CD14-positive monocyte (primary cell): ENCODE data around the gene PLCXD3. TPM values are rescaled to one million over a fixed set of nuclear protein-coding genes. Genes with fewer than 3 reads are reported as not detected.

Experiments
- DNase-seq, 3 donors: peaks; one replicate each; pipeline ENCODE4 v3.0.0-alpha.2; 2011 to 2022
- H2AFZ ChIP-seq: 2 replicates; pipeline ENCODE4 v1.6.0; 2012; ENCODE audit warnings: mild to moderate bottlenecking, low read depth, low read length, inconsistent platforms; ENCODE audit not compliant: insufficient read depth, poor library complexity, severe bottlenecking
- H3K27ac ChIP-seq, 2 donors: 1 replicate in 1 of 2; 2 replicates in 1 of 2; pipeline ENCODE4 v1.5.1; 2012 to 2013; ENCODE audit warnings: low read length in 2 of 2, control low read depth in 1 of 2, inconsistent platforms in 1 of 2, low read depth in 1 of 2, mild to moderate bottlenecking in 1 of 2
- H3K27me3 ChIP-seq, 2 donors: one replicate each; pipeline versions ENCODE4 v1.6.0 to v1.6.1; 2011 to 2013; ENCODE audit warnings: low read length in 2 of 2; ENCODE audit not compliant: control insufficient read depth in 2 of 2, insufficient read depth in 2 of 2
- H3K36me3 ChIP-seq, 2 donors: replicated peaks in 1 of 2; 1 replicate in 1 of 2; 2 replicates in 1 of 2; pipeline versions ENCODE4 v1.5.1 to v1.6.1; 2012 to 2013; ENCODE audit warnings: low read length in 2 of 2, control low read depth in 1 of 2, inconsistent platforms in 1 of 2, mild to moderate bottlenecking in 1 of 2; ENCODE audit not compliant: insufficient read depth in 2 of 2, control insufficient read depth in 1 of 2
- H3K4me1 ChIP-seq, 2 donors: 1 replicate in 1 of 2; 2 replicates in 1 of 2; pipeline versions ENCODE4 v1.5.1 to v1.6.1; 2012 to 2013; ENCODE audit warnings: low read length in 2 of 2, control low read depth in 1 of 2, inconsistent platforms in 1 of 2, mild to moderate bottlenecking in 1 of 2, moderate library complexity in 1 of 2; ENCODE audit not compliant: insufficient read depth in 2 of 2, control insufficient read depth in 1 of 2
- H3K4me2 ChIP-seq: replicated peaks from 2 replicates; pipeline ENCODE3; 2012; ENCODE audit warnings: low read length, moderate library complexity, mild to moderate bottlenecking; ENCODE audit not compliant: poor library complexity, severe bottlenecking; ENCODE audit errors: extremely low read depth
- H3K4me3 ChIP-seq, 3 experiments: fragments of 200-600 bp in 1 of 3; sonication (generic) in 1 of 3; replicated peaks in 1 of 3; 1 replicate in 2 of 3; 2 replicates in 1 of 3; pipeline ENCODE4 v1.5.1; 2011 to 2013; ENCODE audit warnings: low read length in 3 of 3, mild to moderate bottlenecking in 3 of 3, control low read depth in 2 of 3, low read depth in 2 of 3, inconsistent platforms in 1 of 3, moderate library complexity in 1 of 3
- H3K79me2 ChIP-seq: 2 replicates; pipeline ENCODE4 v1.6.0; 2012; ENCODE audit warnings: mild to moderate bottlenecking, control low read depth, inconsistent platforms, low read length, moderate library complexity; ENCODE audit not compliant: insufficient read depth
- H3K9ac ChIP-seq: 2 replicates; pipeline ENCODE4 v1.6.0; 2017; ENCODE audit warnings: low read length, mild to moderate bottlenecking; ENCODE audit not compliant: insufficient read depth, poor library complexity, severe bottlenecking
- H3K9me3 ChIP-seq, 2 donors: replicated peaks in 1 of 2; 1 replicate in 1 of 2; 2 replicates in 1 of 2; pipeline versions ENCODE4 v1.5.1 to v1.6.1; 2012 to 2013; ENCODE audit warnings: low read length in 2 of 2, control low read depth in 1 of 2; ENCODE audit not compliant: control insufficient read depth in 1 of 2, insufficient read depth in 1 of 2
- H4K20me1 ChIP-seq: 2 replicates; pipeline ENCODE4 v1.6.0; 2012; ENCODE audit warnings: mild to moderate bottlenecking, low read length, control low read depth, moderate library complexity; ENCODE audit not compliant: insufficient read depth
- H3K27ac Mint-ChIP-seq, 7 donors: one replicate each; pipeline ENCODE4 v1.8.0; 2020; ENCODE audit warnings: mild to moderate bottlenecking in 7 of 7, mixed read lengths in 7 of 7, moderate library complexity in 6 of 7, inconsistent platforms in 2 of 7
- H3K27me3 Mint-ChIP-seq, 3 donors: one replicate each; pipeline ENCODE4 v1.8.0; 2021 to 2022; ENCODE audit warnings: low read depth in 3 of 3, mild to moderate bottlenecking in 3 of 3, mixed read lengths in 3 of 3, moderate library complexity in 3 of 3, inconsistent platforms in 1 of 3
- H3K36me3 Mint-ChIP-seq, 2 donors: one replicate each; pipeline ENCODE4 v1.8.0; 2020; ENCODE audit warnings: mixed read lengths in 2 of 2, inconsistent platforms in 1 of 2, mild to moderate bottlenecking in 1 of 2
- H3K4me1 Mint-ChIP-seq: one replicate; pipeline ENCODE4 v1.8.0; 2020; ENCODE audit warnings: mild to moderate bottlenecking, mixed read lengths
- H3K4me3 Mint-ChIP-seq, 2 donors: one replicate each; pipeline ENCODE4 v1.8.0; 2020; ENCODE audit warnings: mild to moderate bottlenecking in 2 of 2, mixed read lengths in 2 of 2, moderate library complexity in 1 of 2
- H3K9me3 Mint-ChIP-seq, 7 donors: one replicate each; pipeline ENCODE4 v1.8.0; 2020 to 2022; ENCODE audit warnings: mixed read lengths in 7 of 7, mild to moderate bottlenecking in 6 of 7, moderate library complexity in 6 of 7, inconsistent platforms in 2 of 7
- WGBS: methylation state at CpG from one replicate; pipeline ENCODE4 v1.1.5; 2013; ENCODE audit warnings: missing lambda C conversion rate; ENCODE audit not compliant: insufficient coverage; 5-methylcytosine and 5-hydroxymethylcytosine counted together
- intact Hi-C, 2 donors: fragments of 100-400 bp; cut with micrococcal nuclease; formaldehyde crosslinking; loops; one replicate each; pipeline versions ENCODE4 v1.15.0 to v1.15.1; 2023
- polyA plus RNA-seq, 3 donors: library from polyadenylated mRNA; depleted of rRNA in 1 of 3; unstranded in 2 of 3; stranded (reverse) in 1 of 3; fragments of 300-500 nt in 2 of 3; fragments of >200 nt in 1 of 3; fragmentation: Illumina TruSeq in 2 of 3; gene quantifications; 1 replicate in 2 of 3; 2 replicates in 1 of 3; pipeline ENCODE4 v1.2.3, GENCODE V29; 2012 to 2021
- TF ChIP-seq, protein P1 (sequence below): fragments of 200-600 bp; IDR thresholded peaks from one replicate; pipeline ENCODE4 v1.8.0; 2022; ENCODE audit warnings: antibody characterized with exemption, mild to moderate bottlenecking

The PLCXD3 gene
- polyA plus RNA-seq, 3 donors, result not detected

DNA sequence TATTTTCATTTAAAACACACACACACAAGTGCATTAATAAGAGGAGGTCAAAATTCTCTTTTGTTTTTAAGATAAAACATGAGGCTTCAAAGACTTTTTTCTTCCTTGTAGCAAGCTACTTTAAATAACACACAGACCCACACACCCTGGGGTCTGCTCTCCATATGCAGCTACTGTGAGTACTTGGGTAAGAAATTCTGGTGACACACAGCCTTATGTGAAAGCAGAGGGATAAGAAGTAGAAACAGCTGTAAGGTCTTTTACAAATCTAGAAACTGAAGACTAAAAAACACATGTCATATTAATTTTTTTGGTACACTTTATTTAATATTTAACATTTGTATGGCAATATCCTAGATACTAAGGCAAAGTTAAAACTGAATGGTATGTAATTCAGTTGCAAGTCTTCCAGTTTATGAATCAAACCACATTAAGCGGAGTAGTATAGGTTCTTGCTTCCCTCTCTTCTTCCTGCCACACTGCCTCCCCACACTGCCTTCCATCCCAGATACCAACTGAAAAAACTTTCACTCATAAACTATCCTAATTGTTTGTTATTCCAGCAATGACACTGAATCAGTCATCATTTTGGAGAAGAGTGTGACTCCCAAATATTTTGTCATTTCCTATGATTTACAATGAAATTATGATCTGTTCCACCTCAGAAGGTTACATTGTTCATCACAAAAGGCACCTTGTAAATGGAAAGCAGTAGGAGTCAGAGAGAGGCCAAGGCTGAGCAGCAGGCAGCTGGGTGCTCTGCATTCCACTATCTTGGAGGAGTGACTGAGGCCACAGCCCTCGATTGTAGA, 92.0 kb downstream of the PLCXD3 start:
- Mint-ChIP-seq H3K36me3 (no peaks in the 10 kb centered on the region), H3K27ac (no peak overlapping the region), H3K9me3 (peaks cover 0 to 5% (median 1%) of the 10 kb centered on the region in 7 donors), H3K4me3 (no peak overlapping the region), H3K4me1 (no peaks in the 10 kb centered on the region), H3K27me3 (no peaks in the 10 kb centered on the region)
- no peaks in the 10 kb centered on the region for H3K79me2 ChIP-seq
- intact Hi-C loops, result no loop called here
- no peak overlapping the region for H3K4me2 ChIP-seq
- no CpG with 5 or more reads among the region's 2 CpGs for WGBS
- no peak overlapping the region for H2AFZ ChIP-seq
- H3K9me3 ChIP-seq, result peaks cover 0 to 5% of the 10 kb centered on the region in 2 donors
- no peak overlapping the region for H3K27ac ChIP-seq
- no peak overlapping the region for H3K4me3 ChIP-seq
- no peaks in the 10 kb centered on the region for H3K27me3 ChIP-seq
- no peaks in the 10 kb centered on the region for H4K20me1 ChIP-seq
- H3K4me1 ChIP-seq, result no peaks in the 10 kb centered on the region
- TF ChIP-seq, protein P1, sequence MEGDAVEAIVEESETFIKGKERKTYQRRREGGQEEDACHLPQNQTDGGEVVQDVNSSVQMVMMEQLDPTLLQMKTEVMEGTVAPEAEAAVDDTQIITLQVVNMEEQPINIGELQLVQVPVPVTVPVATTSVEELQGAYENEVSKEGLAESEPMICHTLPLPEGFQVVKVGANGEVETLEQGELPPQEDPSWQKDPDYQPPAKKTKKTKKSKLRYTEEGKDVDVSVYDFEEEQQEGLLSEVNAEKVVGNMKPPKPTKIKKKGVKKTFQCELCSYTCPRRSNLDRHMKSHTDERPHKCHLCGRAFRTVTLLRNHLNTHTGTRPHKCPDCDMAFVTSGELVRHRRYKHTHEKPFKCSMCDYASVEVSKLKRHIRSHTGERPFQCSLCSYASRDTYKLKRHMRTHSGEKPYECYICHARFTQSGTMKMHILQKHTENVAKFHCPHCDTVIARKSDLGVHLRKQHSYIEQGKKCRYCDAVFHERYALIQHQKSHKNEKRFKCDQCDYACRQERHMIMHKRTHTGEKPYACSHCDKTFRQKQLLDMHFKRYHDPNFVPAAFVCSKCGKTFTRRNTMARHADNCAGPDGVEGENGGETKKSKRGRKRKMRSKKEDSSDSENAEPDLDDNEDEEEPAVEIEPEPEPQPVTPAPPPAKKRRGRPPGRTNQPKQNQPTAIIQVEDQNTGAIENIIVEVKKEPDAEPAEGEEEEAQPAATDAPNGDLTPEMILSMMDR, result no peak
- H3K36me3 ChIP-seq, result no peaks in the 10 kb centered on the region
- no peak overlapping the region for H3K9ac ChIP-seq
- DNase-seq, result no peak

GRCh38 chr5:41416336-41416735, 94.1 kb downstream of the PLCXD3 start:
- H3K4me1 ChIP-seq, result no peaks in the 10 kb centered on the region
- no peak overlapping the region for H3K4me3 ChIP-seq
- H3K27ac ChIP-seq, result no peak overlapping the region
- Mint-ChIP-seq H3K4me1 (no peaks in the 10 kb centered on the region), H3K9me3 (peaks cover 0 to 3% (median under 1%) of the 10 kb centered on the region in 7 donors), H3K4me3 (no peak overlapping the region), H3K27me3 (no peaks in the 10 kb centered on the region), H3K27ac (no peak overlapping the region), H3K36me3 (no peaks in the 10 kb centered on the region)
- no peak for DNase-seq
- H4K20me1 ChIP-seq, result no peaks in the 10 kb centered on the region
- intact Hi-C loops, result no loop called here
- H3K9ac ChIP-seq, result no peak overlapping the region
- H2AFZ ChIP-seq, result no peak overlapping the region
- TF ChIP-seq, protein P1, result no peak
- no peaks in the 10 kb centered on the region for H3K36me3 ChIP-seq
- H3K27me3 ChIP-seq, result no peaks in the 10 kb centered on the region
- no peaks in the 10 kb centered on the region for H3K79me2 ChIP-seq
- H3K4me2 ChIP-seq, result no peak overlapping the region
- WGBS, result 100% methylated on average over 1 of the region's 1 CpG
- H3K9me3 ChIP-seq, result peaks cover 0 to 5% of the 10 kb centered on the region in 2 donors
